GM12878 (cell line): ENCODE data around the gene CELSR2. TPM values are rescaled to one million over a fixed set of nuclear protein-coding genes. Genes with fewer than 3 reads are reported as not detected.

ENCODE experiments used
- ATAC-seq: fragments of 200-7000 bp; cut with Tn5 transposase; 3 replicates; pipeline ENCODE4 v1.9.1; 2020; ENCODE audit warnings: mild to moderate bottlenecking, moderate library complexity
- BruUV-seq: library from RNA; stranded (reverse); fragments of 400-500 nt; replicated peaks from 2 replicates; lab custom pipeline; 2021; lab: Mats Ljungman, UMichigan
- CTCF ChIA-PET: fragments of 300-600 bp; sonication (Branson Sonifier 250); formaldehyde crosslinking; extraction: SDS; loops from one replicate; lab custom pipeline; 2021; ENCODE audit warnings: inconsistent platforms; lab: Yijun Ruan, JAX
- POLR2A ChIA-PET: fragments of 350-600 bp; formaldehyde crosslinking; extraction: SDS; loops from one replicate; lab custom pipeline; 2021; ENCODE audit warnings: inconsistent platforms; lab: Charles Lee
- RAD21 ChIA-PET: fragments of 300-600 bp; sonication (Branson Sonifier 250); formaldehyde crosslinking; loops from one replicate; lab custom pipeline; 2023; ENCODE audit warnings: antibody characterized with exemption; ENCODE audit not compliant: unreplicated experiment; lab: Charles Lee
- SMC1A ChIA-PET: fragments of 300-600 bp; sonication (Branson Sonifier 250); formaldehyde crosslinking; loops from one replicate; lab custom pipeline; 2023; ENCODE audit not compliant: unreplicated experiment, uncharacterized antibody; lab: Charles Lee
- DNase-seq: peaks from one replicate; pipeline ENCODE4 v3.0.0-alpha.2; 2011; ENCODE audit warnings: low read depth, low spot score
- FAIRE-seq: peaks from 3 replicates; lab custom pipeline; 2011; peaks lifted over from hg19 to GRCh38; lab: Jason Lieb, UNC
- H2AFZ ChIP-seq: 2 replicates; pipeline ENCODE4 v1.6.0; 2011; ENCODE audit warnings: low read depth, low read length, control low read depth; ENCODE audit not compliant: control insufficient read depth
- H3K27ac ChIP-seq: 2 replicates; pipeline ENCODE4 v1.5.1; 2011; ENCODE audit warnings: control low read depth; ENCODE audit not compliant: control insufficient read depth, insufficient read depth
- H3K27me3 ChIP-seq, 2 experiments: replicated peaks in 1 of 2; 2 replicates each; pipeline versions ENCODE4 v1.6.0 to v1.6.1; 2011; ENCODE audit warnings: low read length in 1 of 2; ENCODE audit not compliant: control insufficient read depth in 2 of 2, insufficient read depth in 2 of 2
- H3K36me3 ChIP-seq, 2 experiments: 2 replicates each; pipeline ENCODE4 v1.5.1; 2011; ENCODE audit warnings: low read length in 1 of 2; ENCODE audit not compliant: control insufficient read depth in 2 of 2, insufficient read depth in 2 of 2
- H3K4me1 ChIP-seq: 2 replicates; pipeline ENCODE4 v1.6.1; 2011; ENCODE audit warnings: mild to moderate bottlenecking, low read length, moderate library complexity, mixed read lengths; ENCODE audit not compliant: control insufficient read depth, insufficient read depth
- H3K4me2 ChIP-seq: 2 replicates; pipeline ENCODE4 v1.6.0; 2011; ENCODE audit warnings: control low read depth; ENCODE audit not compliant: control insufficient read depth, insufficient read depth
- H3K4me3 ChIP-seq: fragments of 200-600 bp; sonication (generic); 2 replicates; pipeline ENCODE4 v1.5.1; 2016
- H3K79me2 ChIP-seq: 2 replicates; pipeline ENCODE4 v1.6.0; 2011; ENCODE audit warnings: low read length; ENCODE audit not compliant: control insufficient read depth, insufficient read depth
- H3K9ac ChIP-seq: 2 replicates; pipeline ENCODE4 v1.8.0; 2011; ENCODE audit warnings: low read length, control low read depth, mixed read lengths; ENCODE audit not compliant: control insufficient read depth, insufficient read depth
- H3K9me3 ChIP-seq: replicated peaks from 3 replicates; pipeline ENCODE4 v1.5.1; 2011; ENCODE audit warnings: mild to moderate bottlenecking, low read length; ENCODE audit not compliant: control insufficient read depth, insufficient read depth
- H4K20me1 ChIP-seq: 2 replicates; pipeline ENCODE4 v1.6.0; 2011; ENCODE audit not compliant: control insufficient read depth, insufficient read depth
- EZH2 ChIP-seq: IDR thresholded peaks from 2 replicates; pipeline ENCODE4 v1.6.1; 2012; ENCODE audit warnings: low read depth, mild to moderate bottlenecking, control low read depth, inconsistent platforms, low read length, borderline replicate concordance; ENCODE audit not compliant: control insufficient read depth
- RELA ChIP-seq: fragments of 450-650 bp; IDR thresholded peaks from 2 replicates; pipeline ENCODE4 v1.8.0; 2014; ENCODE audit warnings: borderline replicate concordance; ENCODE audit not compliant: partially characterized antibody
- RUNX3 ChIP-seq: IDR thresholded peaks from 2 replicates; pipeline ENCODE4 v1.6.1; 2012; ENCODE audit warnings: low read length, inconsistent platforms
- ZNF207 ChIP-seq: fragments of 450-650 bp; IDR thresholded peaks from 2 replicates; pipeline ENCODE4 v1.6.1; 2014; ENCODE audit warnings: antibody characterized with exemption, mild to moderate bottlenecking, borderline replicate concordance
- WGBS: methylation state at CpG from one replicate; pipeline ENCODE4 v1.1.6; 2016; ENCODE audit warnings: low lambda C conversion rate; ENCODE audit not compliant: insufficient replicate concordance, insufficient coverage; ENCODE audit errors: missing lambda C conversion rate; 5-methylcytosine and 5-hydroxymethylcytosine counted together
- in situ Hi-C: fragments of 300-500 bp; cut with MboI; formaldehyde crosslinking; loops from 9 replicates; pipeline ENCODE4 v1.14.3; 2018; ENCODE audit warnings: mixed read lengths
- intact Hi-C: fragments of 100-400 bp; cut with micrococcal nuclease; formaldehyde crosslinking; loops from one replicate; pipeline ENCODE4 v1.14.2; 2022; ENCODE audit not compliant: unreplicated experiment
- polyA plus RNA-seq, 11 experiments: library from polyadenylated mRNA; depleted of rRNA in 4 of 11; unstranded in 6 of 11; stranded (reverse) in 5 of 11; fragments of >200 nt; fragmentation: Nextera tagmentation in 4 of 11; fragmentation: Illumina TruSeq in 1 of 11; extraction: Ambion mirVana in 4 of 11; extraction: Trizol in 1 of 11; gene quantifications; 1 replicate in 1 of 11; 2 replicates in 10 of 11; pipeline versions ENCODE4 v1.2.1 to v1.2.3, GENCODE V29; 2011 to 2016; ENCODE audit warnings: inconsistent platforms in 2 of 11, missing spikeins in 2 of 11, low read depth in 1 of 11
- total RNA-seq, 4 experiments: library from RNA; depleted of rRNA in 3 of 4; stranded (reverse); fragments of >200 nt in 3 of 4; fragmentation: Illumina TruSeq in 1 of 4; extraction: Trizol in 1 of 4; gene quantifications; 2 replicates each; pipeline versions ENCODE4 v1.2.1 to v1.2.3, GENCODE V29; 2013 to 2021
- TF ChIP-seq, protein P1 (sequence below): fragments of 450-650 bp; IDR thresholded peaks from 2 replicates; pipeline ENCODE4 v1.6.1; 2017; ENCODE audit warnings: antibody characterized with exemption, mild to moderate bottlenecking, moderate library complexity
- TF ChIP-seq, protein P2 (sequence below): IDR thresholded peaks from 2 replicates; pipeline ENCODE4 v1.6.1; 2011; ENCODE audit warnings: low read depth, mild to moderate bottlenecking, low read length, moderate library complexity, borderline replicate concordance; ENCODE audit errors: extremely low read depth
- TF ChIP-seq, protein P3 (sequence below), 3 experiments: IDR thresholded peaks in 2 of 3; conservative IDR thresholded peaks in 1 of 3; 2 replicates each; pipeline ENCODE4 v1.5.1; 2011; ENCODE audit warnings: low read depth in 3 of 3, low read length in 3 of 3, mild to moderate bottlenecking in 3 of 3, control low read depth in 2 of 3, moderate library complexity in 2 of 3, inconsistent platforms in 1 of 3, mixed read lengths in 1 of 3; ENCODE audit not compliant: control insufficient read depth in 2 of 3, insufficient read depth in 1 of 3; ENCODE audit errors: extremely low read depth in 1 of 3

Gene CELSR2
- total and polyA plus RNA-seq, 10 of the 15 experiments (the other 5 are each of a cell fraction or from before 2014, with no cell fraction given), result under 0.01 to 0.15 (median 0.04) TPM; not detected in 2

DNA sequence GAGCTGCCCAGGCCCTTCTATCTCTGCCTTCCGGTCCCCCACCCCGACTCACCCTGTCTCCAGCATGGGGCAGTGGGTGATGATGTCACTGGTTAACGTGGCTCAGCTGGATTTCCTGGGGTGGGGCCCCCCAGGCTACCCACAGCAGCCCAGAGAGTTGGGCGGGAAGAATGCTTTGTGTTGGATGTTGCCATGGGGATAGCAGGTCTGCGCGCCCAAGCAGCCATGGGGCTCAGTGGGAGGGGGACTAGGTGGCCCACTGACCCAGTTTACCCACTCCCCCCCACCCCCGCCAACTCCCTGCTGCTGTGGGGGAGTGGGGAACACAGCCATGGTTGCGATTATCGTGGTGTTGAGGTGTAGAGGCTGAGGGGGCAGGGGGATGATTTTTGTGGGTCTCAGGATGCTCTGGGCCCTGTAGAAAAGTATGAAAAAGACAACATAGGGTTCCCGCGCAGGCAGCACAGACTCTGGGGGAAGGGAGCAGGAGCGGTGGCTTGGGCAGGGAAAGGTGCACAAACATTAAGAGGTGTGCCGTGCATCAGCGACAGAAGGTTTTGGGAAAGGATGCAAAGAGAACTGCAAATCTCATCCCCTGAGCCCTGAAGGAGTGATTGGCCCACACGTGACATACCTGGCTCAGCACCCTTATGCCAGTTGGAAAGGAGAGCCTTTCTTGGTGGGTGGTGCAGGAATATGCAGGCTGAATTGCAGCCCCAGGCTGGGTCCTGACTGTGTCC lies 8.5 kb downstream of the CELSR2 start:
- Histone ChIP-seq H3K36me3 (no peaks in the 10 kb centered on the region), H3K4me3 (no peak overlapping the region), H3K27me3 (no peaks in the 10 kb centered on the region; a peak in 1 of 4 replicates), H3K79me2 (no peaks in the 10 kb centered on the region), H2AFZ (no peak overlapping the region), H3K27ac (no peak overlapping the region), H3K4me1 (no peaks in the 10 kb centered on the region), H3K9ac (no peak overlapping the region), H4K20me1 (no peaks in the 10 kb centered on the region), H3K9me3 (no peaks in the 10 kb centered on the region), H3K4me2 (no peak overlapping the region)
- FAIRE-seq (no peak), ATAC-seq (no peak), DNase-seq (no peak)
- ChIA-PET POLR2A (no interaction called here), RAD21 (interaction anchor here (0.8 kb wide), 1 partner anchor 25 kb away, joined by 3 read pairs; the partner anchor contains the start of gene PSRC1), CTCF (interaction anchor here (0.9 to 1.4 kb wide), 3 partner anchors 9 to 274 kb away, joined by 3 to 4 read pairs (median 4); no protein-coding TSS in a partner anchor), SMC1A (interaction anchor here (0.6 kb wide), 1 partner anchor 93 kb away, joined by 4 read pairs; no protein-coding TSS in a partner anchor)
- intact Hi-C loops (no loop called here), in situ Hi-C loops (no loop called here)
- TF ChIP-seq RUNX3 (no peak), RELA (no peak), EZH2 (no peak), ZNF207 (no peak)
- TF ChIP-seq, protein P1, sequence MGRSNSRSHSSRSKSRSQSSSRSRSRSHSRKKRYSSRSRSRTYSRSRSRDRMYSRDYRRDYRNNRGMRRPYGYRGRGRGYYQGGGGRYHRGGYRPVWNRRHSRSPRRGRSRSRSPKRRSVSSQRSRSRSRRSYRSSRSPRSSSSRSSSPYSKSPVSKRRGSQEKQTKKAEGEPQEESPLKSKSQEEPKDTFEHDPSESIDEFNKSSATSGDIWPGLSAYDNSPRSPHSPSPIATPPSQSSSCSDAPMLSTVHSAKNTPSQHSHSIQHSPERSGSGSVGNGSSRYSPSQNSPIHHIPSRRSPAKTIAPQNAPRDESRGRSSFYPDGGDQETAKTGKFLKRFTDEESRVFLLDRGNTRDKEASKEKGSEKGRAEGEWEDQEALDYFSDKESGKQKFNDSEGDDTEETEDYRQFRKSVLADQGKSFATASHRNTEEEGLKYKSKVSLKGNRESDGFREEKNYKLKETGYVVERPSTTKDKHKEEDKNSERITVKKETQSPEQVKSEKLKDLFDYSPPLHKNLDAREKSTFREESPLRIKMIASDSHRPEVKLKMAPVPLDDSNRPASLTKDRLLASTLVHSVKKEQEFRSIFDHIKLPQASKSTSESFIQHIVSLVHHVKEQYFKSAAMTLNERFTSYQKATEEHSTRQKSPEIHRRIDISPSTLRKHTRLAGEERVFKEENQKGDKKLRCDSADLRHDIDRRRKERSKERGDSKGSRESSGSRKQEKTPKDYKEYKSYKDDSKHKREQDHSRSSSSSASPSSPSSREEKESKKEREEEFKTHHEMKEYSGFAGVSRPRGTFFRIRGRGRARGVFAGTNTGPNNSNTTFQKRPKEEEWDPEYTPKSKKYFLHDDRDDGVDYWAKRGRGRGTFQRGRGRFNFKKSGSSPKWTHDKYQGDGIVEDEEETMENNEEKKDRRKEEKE, result no peak
- TF ChIP-seq, protein P2, sequence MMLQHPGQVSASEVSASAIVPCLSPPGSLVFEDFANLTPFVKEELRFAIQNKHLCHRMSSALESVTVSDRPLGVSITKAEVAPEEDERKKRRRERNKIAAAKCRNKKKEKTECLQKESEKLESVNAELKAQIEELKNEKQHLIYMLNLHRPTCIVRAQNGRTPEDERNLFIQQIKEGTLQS, result no peak
- TF ChIP-seq, protein P3, sequence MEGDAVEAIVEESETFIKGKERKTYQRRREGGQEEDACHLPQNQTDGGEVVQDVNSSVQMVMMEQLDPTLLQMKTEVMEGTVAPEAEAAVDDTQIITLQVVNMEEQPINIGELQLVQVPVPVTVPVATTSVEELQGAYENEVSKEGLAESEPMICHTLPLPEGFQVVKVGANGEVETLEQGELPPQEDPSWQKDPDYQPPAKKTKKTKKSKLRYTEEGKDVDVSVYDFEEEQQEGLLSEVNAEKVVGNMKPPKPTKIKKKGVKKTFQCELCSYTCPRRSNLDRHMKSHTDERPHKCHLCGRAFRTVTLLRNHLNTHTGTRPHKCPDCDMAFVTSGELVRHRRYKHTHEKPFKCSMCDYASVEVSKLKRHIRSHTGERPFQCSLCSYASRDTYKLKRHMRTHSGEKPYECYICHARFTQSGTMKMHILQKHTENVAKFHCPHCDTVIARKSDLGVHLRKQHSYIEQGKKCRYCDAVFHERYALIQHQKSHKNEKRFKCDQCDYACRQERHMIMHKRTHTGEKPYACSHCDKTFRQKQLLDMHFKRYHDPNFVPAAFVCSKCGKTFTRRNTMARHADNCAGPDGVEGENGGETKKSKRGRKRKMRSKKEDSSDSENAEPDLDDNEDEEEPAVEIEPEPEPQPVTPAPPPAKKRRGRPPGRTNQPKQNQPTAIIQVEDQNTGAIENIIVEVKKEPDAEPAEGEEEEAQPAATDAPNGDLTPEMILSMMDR (IDR thresholded peaks at IDR 0.05 in 2 of 3, conservative IDR thresholded peaks at IDR 0.05 in 1 of 3; ENCODE audit: control insufficient read depth in 2 of 3, extremely low read depth in 1 of 3, insufficient read depth in 1 of 3, low read depth in 3 of 3, low read length in 3 of 3), result no peak
- no TSS peak for BruUV-seq
- 66% methylated on average over 15 of the region's 15 CpGs for WGBS
